GM21737 (cell line): ENCODE results near the gene PELI2.

Source experiments
- ATAC-seq: cut with Tn5 transposase; IDR thresholded peaks from one replicate; pipeline ENCODE4 v1.9.1; 2021; ENCODE audit warnings: mild to moderate bottlenecking, moderate library complexity; ENCODE audit not compliant: unreplicated experiment

The PELI2 gene

DNA sequence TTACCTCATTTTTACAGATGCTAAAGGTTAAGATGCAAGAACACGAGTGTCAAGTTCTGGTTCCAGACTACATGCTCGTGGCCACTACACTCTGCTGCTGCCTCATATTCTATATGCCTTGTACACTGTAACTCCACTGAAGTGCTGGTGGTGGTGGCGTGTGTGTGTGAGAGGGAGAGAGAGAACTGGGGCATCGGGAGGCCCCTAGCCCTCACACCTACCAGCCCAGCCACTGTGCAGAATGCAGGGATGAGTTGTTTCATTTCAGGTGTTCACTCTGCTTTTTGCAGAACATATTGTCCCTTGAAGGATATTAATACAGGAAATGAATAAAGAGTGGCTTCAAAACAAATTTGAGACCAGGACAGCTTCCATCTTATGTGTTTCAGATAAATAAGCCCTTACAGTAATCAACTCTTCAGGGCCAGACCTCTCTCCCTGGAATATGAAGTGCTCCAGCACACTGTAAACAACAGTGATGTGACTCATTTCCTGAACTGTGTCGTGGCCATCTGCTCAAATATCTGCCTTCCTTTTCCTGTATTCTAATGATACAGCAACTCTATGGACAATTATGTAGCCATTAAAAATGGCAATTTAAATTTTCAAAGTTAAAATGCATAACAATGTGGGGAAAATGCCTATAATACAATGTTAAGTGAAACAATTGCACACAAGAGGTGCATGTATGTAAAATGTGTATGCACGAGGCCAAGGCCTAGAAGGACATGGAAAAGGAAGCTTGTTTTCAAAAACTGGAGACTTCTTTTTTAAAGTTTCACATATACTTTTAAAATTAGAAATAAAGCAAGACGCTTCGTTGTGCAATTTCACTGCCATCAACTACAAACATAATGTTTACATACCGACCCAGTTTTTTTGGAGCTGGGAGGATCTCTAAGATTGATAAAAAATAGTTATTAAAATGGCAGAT is 215.4 kb downstream of the PELI2 start:
- ATAC-seq: no peak

DNA sequence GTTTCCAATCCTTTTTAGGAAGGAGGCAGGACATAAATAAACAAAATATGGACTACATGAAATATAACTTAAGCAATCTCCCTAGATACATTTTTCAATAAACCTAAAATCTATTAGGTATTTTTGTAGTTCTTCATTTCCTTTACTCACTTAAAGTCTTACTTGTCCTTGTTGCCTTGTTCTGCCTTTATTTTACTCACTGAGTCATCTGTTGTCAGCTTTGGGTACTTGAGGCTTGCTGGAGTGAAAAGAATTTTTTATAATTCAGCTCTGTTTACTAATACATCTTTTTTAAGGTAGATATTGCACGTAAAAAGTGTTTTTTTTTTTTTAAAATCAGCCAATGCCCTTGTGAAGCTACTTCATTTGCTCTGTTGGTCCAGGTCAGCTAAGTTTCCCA is 216.2 kb downstream of the PELI2 start:
- no peak for ATAC-seq

DNA sequence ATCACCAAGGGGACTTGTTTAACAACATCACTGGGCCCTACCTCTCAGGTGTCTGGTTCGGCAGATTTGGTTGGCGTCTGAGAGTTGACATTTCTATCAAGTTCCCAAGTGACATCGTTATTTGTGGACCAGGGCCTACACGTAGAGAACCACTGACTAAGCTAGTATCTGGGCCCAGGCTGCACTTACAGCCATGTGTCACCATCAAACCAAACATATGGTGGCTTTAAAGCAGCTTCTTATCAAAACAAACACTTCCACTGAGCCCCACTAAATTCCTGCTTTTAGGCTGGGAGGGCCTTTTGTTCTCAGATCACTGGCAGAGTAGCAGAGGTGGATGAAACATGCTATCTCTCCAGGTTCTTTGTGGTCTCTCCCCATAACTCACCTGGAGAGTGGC is 220.5 kb downstream of the PELI2 start:
- ATAC-seq: no peak

DNA sequence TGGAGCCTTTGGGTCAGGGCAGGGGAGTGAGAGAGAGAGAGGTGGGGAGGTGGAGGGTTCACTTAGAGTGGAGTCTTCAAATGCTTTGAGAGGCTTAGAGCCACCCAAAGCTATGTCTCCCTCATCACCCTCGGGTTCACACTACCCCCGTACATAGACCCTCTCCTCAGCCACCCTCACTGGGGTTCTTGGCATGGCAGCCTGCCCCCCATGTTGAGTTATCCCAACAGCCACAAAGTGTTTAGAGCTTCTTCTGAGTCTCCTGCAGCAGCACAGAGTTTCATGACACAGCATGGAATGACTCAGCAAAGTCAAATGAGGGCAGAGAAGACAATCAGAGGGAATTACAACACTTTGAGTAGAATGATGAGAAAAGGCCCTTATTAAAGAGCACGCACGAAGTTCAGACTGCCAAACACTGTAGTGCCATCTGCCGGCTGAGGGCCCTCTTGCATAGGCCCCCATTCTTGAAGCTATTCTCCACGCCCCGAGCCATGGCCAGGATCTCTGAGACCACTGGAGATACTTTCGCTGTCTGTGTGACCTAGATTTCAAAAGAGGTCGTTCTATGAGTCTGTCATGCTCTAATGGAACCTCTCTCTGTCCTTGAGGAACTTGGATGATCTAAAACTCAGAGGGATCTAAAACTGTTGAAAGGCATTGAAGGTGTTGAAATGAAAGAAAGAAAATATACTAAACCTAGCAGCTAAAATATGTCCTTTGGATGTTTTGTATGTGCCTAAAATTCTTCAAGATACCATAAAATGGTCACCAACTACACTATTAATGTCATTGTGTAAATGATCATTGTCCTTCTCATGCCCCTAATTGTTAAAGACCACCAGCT is 221.9 kb downstream of the PELI2 start:
- peak; percentile 49 for ATAC-seq

DNA sequence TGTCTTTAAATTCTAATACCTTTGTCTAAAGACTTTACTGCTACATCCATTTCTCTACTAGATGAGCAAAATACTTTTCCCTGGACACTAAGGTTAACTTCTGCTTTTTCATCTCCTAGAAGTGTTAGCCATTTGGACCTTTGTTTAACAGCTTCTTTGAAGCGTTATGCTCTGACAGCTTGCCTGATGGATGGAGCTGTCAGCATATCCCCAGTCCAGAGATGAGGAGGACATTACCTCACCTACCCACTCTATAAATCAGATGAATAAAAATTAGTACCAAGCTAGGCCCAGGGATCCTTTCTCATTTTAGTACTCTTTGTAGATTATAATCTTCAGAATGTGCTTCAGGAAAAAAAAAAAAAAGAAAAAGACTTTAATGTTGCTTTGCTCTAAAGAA is 222.7 kb downstream of the PELI2 start:
- no peak for ATAC-seq

DNA sequence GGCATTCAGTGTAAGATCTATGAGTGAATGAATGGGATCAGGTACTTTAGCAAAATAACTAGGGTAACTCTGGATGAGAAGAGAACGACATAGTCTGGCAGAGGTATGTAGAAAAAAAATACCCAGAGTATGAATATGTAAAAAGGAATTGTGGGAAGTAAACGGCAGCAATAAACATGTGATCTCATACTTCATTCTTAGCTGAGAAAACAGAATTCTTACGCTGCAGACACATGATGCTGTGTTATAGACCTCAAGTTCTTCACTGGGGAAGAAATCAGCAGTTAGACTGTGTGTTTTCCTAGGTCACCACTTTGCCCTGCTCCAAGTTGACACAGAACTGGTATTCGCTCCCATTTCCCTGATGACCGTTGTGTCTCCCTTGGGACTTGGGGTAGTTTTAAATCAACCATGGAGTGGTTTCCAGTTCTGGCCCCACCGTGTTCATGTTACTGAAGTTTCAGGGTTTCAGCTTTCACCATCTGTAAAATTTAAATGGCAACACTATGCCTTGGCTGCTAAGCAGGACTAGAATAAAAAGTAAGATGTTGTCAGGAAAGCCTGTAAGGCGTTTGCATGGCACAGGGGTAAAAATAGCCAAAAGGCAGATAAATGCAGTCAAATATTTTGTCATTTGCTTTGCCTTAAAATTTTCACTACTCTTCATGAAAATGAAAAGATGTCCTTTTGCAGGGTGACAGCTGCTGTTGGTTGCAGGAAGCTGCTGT is 223.7 kb downstream of the PELI2 start:
- peak; percentile 38 for ATAC-seq

DNA sequence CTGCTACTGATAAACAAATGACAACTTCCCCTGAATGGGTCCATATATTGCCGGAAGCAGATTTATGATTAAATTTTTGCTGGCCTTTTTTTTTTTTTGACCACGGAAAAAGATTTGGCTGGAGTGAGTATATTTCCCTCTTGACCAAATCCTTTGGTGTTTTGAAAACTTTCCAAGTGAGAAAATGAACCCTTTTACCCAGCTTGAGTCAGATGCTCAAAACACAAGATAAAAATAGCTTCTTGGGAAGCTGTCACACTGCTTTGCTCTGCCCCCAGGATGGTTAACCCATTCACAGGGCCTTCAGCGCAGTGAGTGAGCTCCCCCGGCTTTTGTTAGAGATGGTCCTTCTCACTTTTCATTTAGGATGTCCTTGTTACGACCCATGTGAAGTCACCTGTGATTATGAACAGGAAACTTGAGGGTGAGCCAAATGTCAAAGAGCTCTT is 224.3 kb downstream of the PELI2 start:
- ATAC-seq: peak; percentile 57

DNA sequence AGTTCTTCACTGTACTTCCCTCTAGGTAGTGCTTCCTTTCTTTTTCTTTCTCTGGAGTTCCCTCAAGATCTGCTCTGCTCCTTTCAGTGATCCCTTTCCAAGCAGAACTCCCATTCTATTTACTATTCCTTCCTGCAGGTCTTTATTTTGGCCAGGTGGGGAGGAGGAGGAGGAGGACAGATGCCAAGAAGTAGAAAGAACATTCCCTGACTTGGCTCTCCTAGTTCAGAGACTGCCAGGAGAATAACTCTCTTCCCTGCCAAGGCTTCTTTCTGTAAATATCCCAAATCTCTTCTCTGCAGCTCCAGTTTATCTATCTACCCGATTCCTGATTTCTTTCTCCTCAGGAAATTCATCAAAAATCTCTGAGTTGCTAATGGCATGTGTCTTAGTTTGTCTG is 231.7 kb downstream of the PELI2 start:
- no peak for ATAC-seq
